T-helper 2 cell treated with Interferon-gamma antibody and Interleukin-4, amounts not matched to agents 100 ng/mL and 5 ng/mL, for 36 hours (primary cell): Measurements from ENCODE around the gene DTL. TPM values are rescaled to one million over a fixed set of nuclear protein-coding genes. Genes with fewer than 3 reads are reported as not detected.

ENCODE experiments used
- intact Hi-C: fragments of 100-400 bp; cut with micrococcal nuclease; formaldehyde crosslinking; loops from one replicate; pipeline ENCODE4 v1.15.1; 2023
- total RNA-seq: library from RNA; stranded (reverse); gene quantifications from 2 replicates; pipeline ENCODE4 v1.2.3, GENCODE V29; 2022

DTL gene
- total RNA-seq, 1 donor from 2014 or later, result 75.9 TPM

DNA sequence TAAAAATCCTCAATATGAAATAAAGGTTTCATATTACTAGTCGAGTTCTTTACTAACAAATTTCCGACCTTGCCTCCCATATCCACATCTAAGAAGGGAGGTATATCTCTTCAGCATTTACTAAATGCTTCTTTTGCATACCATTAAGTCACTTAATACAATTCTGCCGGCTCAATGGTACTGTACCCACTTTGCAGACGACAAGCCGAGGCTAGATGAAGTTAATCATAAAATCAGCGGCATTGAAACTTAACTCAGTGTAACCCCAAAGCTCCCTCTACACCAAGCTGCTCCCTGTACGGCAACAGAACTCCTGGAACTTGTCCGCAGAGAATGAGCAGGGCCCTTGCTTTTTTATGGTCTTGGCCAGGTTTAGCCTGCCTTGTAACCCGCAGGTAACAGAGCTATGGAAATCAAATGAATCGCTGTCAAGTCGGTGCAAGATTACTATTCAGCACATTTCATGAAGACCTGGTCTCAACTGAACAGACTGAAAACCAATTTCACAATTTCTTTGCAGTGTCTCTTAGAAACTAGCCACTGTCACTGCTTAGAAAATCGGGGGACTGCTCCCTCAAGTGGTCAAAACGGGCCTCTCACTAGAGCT, 929 bp upstream of the DTL start:
- intact Hi-C loops, result loop anchor here (1.0 to 10.0 kb wide), 12 partner anchors 28 to 712 kb away; partner anchors contain the start of genes ATF3, LPGAT1, NEK2 and PACC1

DNA sequence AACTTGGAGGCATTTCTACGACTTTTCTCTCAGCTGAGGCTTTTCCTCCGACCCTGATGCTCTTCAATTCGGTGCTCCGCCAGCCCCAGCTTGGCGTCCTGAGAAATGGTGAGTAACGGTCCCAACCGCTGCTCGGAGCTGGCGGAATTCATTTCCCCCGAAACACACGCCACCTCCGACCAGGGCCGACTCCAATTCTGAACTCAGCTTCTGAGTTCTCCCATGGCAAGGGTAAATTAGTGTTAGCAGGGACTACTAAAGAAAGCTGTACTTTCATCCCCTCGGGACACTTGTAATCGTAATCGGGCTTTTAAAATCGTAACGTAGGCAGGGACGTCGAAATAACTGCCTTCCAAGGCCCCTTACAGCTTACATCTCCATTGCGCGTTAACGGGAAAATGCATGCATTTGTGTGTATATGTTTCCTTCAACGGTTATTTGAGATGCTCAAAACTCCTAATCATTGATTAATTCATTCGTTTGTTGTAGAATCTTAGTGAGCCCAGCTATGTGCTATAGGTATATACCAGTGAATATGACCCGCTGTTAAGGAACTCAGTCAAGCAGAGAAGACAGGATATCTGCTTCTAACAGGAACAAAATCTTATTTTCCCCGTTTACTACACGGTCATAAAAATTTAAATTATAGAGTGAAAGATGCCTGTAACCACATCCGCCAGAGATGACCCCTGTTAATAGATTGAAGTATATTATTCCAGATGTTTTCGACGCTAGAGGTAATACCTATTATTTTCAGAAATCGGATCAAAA, 472 bp downstream of the DTL start:
- intact Hi-C loops, result loop anchor here (1.0 to 10.0 kb wide), 12 partner anchors 27 to 714 kb away; partner anchors contain the start of genes ATF3, LPGAT1, NEK2 and PACC1

DNA sequence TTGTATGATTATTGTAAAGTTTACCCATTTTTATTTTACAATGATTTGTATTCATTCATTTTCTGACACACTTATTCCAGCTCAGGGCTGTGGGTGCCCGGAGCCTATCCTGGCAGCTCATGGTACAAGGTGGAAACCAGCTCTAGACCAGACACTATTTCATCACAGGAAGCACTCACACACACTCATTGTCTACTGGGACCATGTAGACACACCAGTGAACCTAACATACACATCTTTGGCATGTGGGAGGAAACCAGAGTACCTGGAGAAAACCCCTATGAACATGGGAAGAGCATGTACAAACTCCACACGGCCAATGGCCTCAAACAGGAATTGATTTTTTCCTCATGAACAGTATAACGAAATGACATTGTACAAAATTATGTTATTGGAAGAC, 2.4 kb downstream of the DTL start:
- intact Hi-C loops, result loop anchor here (5.0 to 10.0 kb wide), 3 partner anchors 417 to 716 kb away; partner anchors contain the start of gene ATF3

DNA sequence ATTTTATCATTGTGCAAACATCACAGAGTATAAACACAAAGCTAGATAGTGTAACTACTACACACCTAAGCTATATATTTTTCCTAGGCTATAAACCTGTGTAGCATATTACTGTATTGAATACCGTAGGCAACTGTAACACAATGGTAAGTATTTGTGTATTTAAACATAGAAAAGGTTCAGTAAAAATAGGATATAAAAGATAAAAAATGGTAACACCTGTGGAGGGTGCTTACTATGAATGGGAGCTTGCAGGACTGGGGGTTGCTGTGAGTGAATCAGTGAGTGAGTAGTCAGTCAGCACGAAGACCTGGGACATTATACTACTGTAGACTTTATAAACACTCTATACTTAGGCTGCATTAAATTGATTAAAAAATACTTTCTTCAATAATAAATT, 4.1 kb downstream of the DTL start:
- intact Hi-C loops, result loop anchor here (5.0 to 10.0 kb wide), 3 partner anchors 415 to 717 kb away; partner anchors contain the start of gene ATF3

DNA sequence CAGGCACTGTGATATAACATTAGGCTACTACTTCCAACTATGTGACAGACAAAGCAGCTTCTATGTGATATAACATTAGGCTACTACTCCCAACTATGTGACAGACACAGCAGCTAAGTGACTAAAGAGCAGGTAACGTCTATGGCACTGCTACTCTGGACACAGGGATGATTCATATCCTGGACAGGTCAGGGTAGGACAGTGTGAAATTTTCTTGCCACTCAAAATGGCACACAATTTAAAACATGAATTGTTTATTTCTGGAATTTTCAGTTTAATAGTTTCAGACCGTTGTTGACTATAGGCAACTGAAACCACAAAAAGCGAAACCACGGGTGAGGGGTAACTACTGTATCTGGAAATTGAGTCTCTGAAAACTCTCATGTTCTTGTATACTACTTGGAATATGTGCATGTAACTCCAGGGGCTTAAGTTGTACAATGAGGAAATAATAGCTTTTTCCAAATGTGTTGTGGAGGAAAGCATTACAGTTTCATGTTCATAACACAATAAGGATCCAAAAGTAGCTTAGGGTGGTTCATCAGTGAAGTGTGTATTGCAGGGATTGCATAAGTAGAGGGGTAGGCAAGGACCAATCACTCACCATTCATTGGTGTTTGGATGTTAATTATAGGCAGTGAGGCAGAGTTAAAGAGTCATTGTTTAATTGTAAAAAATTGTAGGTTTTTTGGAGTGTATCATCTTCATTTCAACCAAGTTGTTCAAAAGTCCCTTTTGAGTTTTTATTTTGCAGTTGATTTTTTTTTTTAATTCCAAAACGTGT, 5.3 kb downstream of the DTL start:
- intact Hi-C loops, result no loop called here

DNA sequence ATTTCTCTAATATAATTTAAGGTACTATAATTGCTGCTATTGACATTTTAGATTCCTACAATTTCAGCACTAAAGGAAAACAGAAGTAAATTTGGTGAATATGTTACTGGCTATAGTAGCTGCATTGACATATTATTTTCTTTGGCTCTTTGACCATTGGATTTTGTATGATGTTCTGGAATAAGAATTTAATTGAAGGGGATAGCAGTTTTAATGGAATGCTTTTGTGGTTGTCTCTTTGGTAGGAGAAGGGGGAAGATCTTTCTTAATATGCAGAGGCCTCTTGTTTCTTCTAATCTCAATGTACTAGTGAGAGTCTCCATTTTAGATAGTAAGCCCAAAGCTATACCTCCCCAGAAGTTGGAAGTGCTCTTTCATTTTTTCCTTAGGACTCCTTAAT, 6.9 kb downstream of the DTL start:
- intact Hi-C loops, result no loop called here

DNA sequence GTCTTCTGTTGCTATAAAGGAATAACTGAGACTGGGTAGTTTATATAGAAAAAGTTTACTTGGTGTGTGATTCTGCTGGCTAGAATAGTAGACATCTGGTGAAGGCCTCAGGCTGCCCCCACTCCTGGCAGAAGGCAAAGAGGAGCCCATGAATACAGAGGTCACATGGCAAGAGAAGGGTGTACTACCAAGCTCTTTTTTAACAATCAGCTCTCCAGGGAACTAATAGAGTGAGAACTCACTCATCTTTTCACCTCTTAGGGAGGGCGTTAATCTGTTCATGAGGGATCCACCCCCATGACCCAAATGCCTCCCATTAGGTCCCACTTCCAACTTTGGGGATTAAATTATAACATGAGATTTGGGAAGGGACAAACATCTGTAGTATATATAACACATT, 9.3 kb downstream of the DTL start:
- intact Hi-C loops, result no loop called here

DNA sequence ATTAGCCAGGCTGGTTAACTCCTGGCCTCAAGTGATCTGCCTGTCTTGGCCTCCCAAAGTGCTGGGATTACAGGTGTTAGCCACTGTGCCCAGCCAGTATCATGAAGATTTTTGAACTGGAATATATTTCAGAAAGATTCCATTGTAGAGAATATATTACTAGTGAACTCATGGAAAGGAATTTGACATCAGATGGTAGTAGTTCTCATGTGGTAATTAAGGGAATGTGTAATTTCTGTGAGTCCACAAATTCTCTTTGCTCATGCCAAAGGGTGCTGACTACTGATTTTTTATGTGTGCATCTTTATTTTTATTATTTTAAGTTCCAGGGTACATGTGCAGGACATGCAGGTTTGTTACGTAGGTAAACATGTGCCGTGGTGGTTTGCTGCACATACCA, 10.4 kb downstream of the DTL start:
- intact Hi-C loops, result no loop called here

DNA sequence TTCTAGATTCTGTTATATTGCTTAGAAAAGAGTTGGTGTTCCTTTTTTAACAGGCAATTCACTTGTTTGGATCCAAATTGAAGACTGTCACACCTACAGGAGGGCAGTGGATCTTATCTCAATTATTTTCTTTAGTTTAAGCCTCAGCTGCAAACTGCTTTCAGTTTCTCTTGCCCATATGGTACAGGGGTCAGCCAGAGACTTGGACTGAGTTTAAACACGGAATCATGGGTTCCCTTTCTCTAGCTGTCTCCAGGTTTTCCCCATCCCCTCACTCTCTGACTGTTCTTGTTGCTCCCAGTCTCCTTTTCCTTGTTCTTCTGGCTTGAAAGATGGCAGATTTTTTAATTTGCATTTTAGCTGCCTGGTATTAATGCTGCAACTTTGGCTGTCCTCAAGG, 18.4 kb downstream of the DTL start:
- intact Hi-C loops, result no loop called here

DNA sequence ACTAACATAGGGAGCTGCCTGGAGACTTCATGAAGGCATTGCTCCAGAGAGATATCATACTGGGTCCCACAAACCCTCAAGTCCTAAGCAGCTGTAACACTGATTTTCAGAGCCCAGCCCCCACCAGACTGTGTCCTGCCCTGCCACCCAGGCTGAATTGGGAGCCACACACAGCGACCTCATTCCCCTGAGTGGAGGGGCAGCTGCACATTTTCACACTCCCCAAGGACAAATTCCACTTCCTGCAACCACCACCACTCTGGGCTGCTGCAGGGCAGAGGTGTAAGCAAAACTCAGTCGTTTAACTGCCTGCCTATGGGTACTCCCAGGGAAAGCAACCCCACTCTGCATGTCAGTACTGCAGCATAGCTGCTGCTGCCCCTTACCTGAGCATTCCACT, 19.8 kb downstream of the DTL start:
- intact Hi-C loops, result no loop called here

DNA sequence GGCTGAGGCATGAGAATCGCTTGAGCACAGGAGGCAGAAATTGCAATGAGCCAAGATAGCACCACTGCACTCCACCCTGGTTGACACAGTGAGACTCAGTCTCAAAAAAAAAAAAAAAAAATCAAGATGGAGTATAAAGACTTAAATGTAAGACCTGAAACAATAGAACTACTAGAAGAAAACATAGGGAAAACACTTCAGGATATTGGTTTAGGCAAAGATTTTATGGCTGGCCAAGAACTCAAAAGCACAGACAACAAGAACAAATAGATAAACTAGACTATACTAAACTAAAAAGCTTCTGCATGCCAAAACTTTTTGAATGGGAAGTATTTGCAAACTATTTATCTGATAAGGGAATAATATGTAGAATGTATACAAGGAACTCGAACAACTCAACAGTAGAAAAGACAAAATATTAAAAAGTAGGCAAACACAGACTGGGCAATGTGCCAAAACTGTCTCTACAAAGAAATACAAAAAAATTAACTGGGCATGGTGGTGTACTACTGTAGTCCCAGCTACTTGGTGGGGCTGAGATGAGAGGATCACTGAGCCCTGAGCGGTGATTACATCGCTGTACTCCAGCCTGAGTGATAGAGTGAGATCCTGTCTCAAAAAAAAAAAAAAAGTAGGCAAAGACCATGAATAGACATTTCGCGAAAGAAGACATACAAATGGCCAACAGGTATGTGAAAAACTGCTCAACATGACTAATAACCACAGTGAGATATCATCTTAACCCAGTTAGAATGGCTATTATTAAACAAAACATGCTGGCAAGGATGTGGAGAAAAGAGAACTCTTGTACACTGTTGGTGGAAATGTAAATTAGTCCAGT, 25.3 kb downstream of the DTL start:
- intact Hi-C loops, result no loop called here

DNA sequence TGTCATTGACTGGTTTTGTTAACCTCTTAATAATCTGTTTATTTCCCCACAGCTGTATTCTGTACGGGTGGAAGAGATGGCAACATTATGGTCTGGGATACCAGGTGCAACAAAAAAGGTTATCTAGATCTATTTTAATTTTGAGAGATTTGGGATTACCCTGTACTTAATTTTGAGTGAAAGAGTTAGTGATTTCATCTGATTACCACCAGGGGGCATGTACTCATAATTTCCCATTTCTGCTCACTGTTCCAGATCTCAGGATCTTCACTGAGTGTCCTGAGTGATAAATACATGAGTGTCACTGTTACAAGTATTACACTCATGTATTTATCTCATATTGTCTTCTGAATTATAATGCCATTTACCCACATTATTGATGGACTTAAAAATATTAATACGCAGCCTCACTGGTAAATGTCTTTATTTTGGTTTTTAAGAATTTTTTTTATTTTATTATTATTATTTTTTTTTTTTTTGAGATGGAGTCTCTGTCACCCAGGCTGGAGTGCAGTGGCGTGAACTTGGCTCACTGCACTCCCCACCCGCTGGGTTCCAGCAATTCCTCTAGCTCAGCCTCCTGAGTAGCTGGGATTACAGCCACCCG, 27.4 kb downstream of the DTL start:
- intact Hi-C loops, result loop anchor here (2.0 kb wide), 4 partner anchors 28 to 394 kb away; partner anchors contain the start of genes DTL and INTS7

DNA sequence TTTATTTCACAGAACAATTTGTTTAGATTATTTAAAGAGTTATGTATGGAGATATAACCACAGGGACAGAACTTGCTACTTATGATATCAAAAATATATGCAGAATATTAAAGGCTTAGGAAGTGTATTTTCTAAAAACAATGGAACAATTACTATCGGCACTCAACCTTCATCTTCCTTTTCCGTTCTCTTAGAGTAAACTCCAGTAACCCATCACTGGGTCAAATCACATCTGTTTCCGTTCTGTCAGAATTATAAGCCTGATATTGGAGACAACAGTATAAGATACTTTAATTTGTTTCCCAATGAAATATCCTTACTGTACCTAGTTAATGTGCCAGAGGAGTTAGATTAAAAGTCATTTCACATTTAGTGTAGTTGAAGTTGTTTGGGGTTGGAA, 32.2 kb downstream of the DTL start:
- intact Hi-C loops, result no loop called here

DNA sequence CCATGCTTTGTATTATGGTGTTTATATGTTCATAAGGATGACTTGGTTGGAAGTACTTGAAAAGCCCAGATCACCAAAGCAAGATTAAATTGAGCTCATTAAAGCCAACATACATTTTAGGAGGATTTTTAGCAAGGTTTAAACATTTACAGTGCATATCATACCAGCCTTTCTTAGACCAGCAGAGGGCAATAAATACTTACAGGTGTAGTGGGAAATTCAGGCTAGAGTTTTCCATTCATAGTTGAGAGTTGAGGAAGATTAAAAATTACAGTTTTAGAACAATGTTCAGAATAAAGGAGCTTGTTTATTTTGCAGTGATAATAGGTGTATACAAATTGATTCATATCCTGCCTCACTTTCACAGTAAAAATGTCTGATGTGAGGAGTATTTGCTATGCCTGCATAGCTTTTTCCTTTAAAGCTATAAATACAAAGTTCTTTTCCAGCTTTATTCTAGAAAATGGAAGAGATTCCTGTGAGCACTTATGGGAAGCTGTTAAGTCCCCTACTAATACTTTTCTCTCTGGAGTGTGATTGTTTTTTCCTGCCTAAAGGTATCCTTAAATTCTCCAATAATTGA, 35.3 kb downstream of the DTL start:
- intact Hi-C loops, result loop anchor here (1.0 to 2.0 kb wide), 2 partner anchors 220 to 297 kb away; no protein-coding TSS in a partner anchor

DNA sequence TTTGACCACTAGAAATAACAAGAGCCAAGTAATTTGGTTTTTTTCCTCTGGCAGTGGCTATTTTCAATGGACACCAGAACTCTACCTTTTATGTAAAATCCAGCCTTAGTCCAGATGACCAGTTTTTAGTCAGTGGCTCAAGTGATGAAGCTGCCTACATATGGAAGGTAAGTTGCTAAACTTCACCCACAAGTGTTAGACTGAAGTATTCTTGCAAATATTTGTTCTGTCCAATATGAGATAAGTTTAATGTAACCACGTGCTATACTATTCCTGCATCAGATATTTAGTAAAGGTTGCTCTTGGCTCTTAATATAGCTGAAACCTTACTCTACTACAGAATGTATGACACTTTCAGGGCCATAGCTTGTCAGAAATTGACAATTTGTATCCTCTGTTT, 36.5 kb downstream of the DTL start:
- intact Hi-C loops, result no loop called here

DNA sequence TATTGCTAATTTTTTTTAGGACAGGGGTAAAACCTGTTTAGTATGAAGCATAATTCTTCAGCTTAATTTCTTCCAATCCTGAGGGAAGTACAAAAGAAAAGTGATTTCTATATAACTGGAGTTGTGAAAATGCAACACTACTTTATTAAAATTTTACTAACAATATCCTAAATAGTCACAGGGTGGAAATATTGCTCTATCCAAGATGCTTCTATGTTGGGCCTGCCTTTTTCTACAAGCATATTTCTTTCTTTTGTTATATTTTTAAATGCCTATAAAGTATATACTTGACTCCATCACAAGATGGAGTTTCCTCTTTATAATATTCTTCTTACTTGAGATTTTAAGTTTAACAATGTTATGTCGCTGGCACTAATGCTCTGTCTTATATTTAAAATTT, 37.9 kb downstream of the DTL start:
- intact Hi-C loops, result no loop called here

DNA sequence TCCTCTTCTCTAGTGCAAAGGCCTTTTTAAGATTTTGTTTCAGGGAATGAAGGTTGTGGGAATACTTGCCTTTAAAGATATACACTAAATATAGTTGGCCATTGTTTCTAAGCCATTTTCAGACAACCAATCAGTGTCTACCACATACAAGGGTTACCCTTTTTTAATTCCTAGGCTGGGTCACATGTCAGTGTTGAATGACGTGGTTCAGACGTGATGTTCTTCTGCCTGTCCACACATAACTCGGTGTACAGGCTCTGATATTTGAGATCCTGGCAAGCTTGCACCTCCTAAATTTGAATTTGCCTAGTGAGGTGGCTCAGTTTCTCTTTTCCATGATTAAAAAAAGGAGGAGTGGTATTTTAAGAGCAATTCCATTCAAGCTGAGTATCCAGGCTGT, 38.8 kb downstream of the DTL start:
- intact Hi-C loops, result no loop called here

DNA sequence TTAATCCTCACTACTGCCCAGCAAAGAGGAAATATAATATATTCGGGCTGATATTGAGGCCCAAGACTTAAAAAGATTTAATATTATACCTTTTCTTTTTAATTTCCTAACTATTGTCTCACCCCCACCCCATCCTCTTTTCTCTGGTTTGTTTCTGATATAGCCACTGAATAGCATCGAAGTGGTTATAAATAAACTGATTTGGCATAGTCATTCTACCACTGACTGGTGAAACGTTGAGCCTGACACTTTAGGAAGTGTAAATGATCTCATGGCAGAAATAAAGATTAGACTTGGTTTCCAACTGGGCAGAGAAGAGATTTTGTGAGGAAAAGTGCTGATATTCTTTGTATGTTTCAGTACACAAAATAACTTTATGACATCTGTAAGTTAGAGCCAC, 39.3 kb downstream of the DTL start:
- intact Hi-C loops, result no loop called here

DNA sequence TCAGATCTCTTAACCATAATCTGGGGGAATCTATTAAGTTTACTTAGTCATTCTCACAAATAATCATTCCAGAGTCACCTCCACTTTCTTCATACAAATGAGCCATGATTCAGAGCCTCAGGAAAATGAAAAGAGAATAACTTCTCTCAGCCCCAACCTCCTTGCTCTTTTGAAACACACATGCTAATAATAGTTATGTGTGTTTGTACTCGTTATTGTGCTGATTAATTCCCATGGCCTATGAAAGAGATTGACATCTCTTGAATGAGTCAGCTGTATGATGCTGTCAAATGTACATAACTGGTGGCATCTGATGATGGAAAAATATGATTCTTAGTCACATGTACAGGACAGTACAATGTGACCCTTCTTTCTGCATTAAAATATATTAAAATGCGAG, 41.5 kb downstream of the DTL start:
- intact Hi-C loops, result no loop called here

DNA sequence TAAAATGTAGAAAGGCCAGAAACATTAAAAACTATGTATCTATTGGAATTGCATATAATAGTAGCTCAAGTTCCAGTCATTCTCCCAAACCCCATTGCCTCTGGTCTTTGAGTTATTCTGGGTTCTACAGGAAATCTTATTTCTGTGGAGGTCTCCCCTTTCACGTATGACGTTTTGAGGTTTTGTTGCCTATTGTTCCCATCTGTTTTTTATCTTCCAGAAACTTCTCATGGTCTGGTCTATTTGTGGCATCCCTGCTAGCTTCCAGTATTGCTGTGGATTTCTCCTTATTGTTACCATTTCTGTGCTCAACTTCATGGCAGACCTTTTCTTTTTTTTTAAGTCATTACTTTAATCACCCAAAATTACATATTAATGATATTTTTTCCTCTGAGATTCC, 43.3 kb downstream of the DTL start:
- intact Hi-C loops, result no loop called here
